Neutrophil (primary cell): ENCODE results near the gene JAK1.

Source experiments
- H3K27ac ChIP-seq: fragments of 200-600 bp; sonication (generic); 2 replicates; pipeline ENCODE4 v1.5.1; 2016; ENCODE audit warnings: mild to moderate bottlenecking, moderate library complexity
- H3K27me3 ChIP-seq: fragments of 200-600 bp; sonication (generic); 2 replicates; pipeline ENCODE4 v1.6.0; 2016; ENCODE audit warnings: mild to moderate bottlenecking
- H3K36me3 ChIP-seq: fragments of 200-600 bp; sonication (generic); 2 replicates; pipeline ENCODE4 v1.5.1; 2017
- H3K4me1 ChIP-seq, 2 experiments: fragments of 200-600 bp in 1 of 2; sonication (generic) in 1 of 2; 1 replicate in 1 of 2; 2 replicates in 1 of 2; pipeline versions ENCODE4 v1.5.1 to v1.6.1; 2013 to 2016; ENCODE audit warnings: low read depth in 1 of 2, low read length in 1 of 2, mild to moderate bottlenecking in 1 of 2, moderate library complexity in 1 of 2; ENCODE audit not compliant: control insufficient read depth in 1 of 2, insufficient read depth in 1 of 2
- H3K4me3 ChIP-seq, 2 experiments: fragments of 200-600 bp in 1 of 2; sonication (generic) in 1 of 2; 1 replicate in 1 of 2; 2 replicates in 1 of 2; pipeline ENCODE4 v1.5.1; 2013 to 2016; ENCODE audit warnings: low read depth in 1 of 2, low read length in 1 of 2, mild to moderate bottlenecking in 1 of 2, moderate library complexity in 1 of 2
- H3K9me3 ChIP-seq: fragments of 200-600 bp; sonication (generic); 2 replicates; pipeline ENCODE4 v1.5.1; 2016
- TF ChIP-seq, protein P1 (sequence below): fragments of 200-600 bp; sonication (generic); IDR thresholded peaks from 2 replicates; pipeline ENCODE4 v1.5.1; 2016; ENCODE audit warnings: antibody characterized with exemption

JAK1 gene

DNA sequence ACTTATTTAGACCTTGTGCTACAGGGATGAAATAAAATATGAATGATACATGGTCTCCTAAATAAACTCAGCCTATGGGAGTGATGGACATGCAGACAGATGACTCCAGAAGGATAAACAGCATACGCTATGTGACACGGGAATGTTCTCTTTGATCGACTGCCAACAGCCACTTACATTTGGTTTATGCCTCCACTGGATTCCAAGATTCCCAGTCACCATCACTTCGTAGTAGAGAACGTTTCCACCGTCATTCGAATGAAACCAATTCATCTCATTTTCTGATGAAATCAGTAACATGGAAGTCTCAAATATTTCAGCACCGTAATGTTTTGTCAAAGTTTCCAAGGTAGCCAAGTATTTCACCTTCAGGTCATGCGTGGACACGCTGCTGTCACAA, 99.7 kb downstream of the JAK1 start:
- H3K9me3 ChIP-seq: no peaks in the 10 kb centered on the region
- H3K36me3 ChIP-seq: peaks cover 74% of the 10 kb centered on the region
- no peak overlapping the region for H3K27ac ChIP-seq
- peaks cover 25 to 30% of the 10 kb centered on the region in 2 experiments for H3K4me1 ChIP-seq
- no peaks in the 10 kb centered on the region for H3K27me3 ChIP-seq
- H3K4me3 ChIP-seq: no peak overlapping the region
- TF ChIP-seq, protein P1, sequence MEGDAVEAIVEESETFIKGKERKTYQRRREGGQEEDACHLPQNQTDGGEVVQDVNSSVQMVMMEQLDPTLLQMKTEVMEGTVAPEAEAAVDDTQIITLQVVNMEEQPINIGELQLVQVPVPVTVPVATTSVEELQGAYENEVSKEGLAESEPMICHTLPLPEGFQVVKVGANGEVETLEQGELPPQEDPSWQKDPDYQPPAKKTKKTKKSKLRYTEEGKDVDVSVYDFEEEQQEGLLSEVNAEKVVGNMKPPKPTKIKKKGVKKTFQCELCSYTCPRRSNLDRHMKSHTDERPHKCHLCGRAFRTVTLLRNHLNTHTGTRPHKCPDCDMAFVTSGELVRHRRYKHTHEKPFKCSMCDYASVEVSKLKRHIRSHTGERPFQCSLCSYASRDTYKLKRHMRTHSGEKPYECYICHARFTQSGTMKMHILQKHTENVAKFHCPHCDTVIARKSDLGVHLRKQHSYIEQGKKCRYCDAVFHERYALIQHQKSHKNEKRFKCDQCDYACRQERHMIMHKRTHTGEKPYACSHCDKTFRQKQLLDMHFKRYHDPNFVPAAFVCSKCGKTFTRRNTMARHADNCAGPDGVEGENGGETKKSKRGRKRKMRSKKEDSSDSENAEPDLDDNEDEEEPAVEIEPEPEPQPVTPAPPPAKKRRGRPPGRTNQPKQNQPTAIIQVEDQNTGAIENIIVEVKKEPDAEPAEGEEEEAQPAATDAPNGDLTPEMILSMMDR: no peak

DNA sequence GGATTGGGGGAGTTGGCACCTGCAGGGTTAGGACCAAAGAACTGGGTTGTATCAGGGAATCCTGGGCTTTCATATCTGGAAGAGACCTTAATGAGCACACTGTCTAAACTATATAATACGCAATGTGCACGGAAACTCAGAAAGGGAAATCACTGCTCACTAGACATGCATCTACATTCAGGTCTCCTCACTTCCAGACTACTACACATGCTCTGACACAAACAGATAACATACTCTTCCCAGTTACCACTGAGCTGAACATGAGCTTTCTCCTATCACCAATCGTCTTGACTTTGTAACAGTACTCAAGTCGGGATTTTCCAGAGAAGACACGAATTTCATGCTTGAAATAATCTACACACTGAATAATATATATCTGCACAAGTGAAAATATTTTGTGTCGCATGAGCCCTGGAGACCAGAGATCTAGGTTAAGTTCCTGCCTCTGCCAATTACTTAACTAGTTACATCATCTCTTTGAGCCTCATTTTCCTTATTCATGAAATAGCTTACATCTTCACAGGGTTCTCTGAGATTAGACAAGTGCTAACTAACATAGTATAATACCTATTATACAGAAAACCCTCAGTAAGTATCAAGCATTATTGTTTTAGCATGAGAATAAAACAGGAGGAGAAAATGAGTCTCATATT, 101.1 kb downstream of the JAK1 start:
- Histone ChIP-seq H3K27me3 (no peaks in the 10 kb centered on the region), H3K27ac (peak overlapping the region; percentile 95), H3K36me3 (peaks cover 69% of the 10 kb centered on the region), H3K9me3 (no peaks in the 10 kb centered on the region), H3K4me1 (peaks cover 25 to 30% of the 10 kb centered on the region in 2 experiments), H3K4me3 (peak overlapping the region in 1 of 2 experiments; percentile 47)
- TF ChIP-seq, protein P1: no peak

DNA sequence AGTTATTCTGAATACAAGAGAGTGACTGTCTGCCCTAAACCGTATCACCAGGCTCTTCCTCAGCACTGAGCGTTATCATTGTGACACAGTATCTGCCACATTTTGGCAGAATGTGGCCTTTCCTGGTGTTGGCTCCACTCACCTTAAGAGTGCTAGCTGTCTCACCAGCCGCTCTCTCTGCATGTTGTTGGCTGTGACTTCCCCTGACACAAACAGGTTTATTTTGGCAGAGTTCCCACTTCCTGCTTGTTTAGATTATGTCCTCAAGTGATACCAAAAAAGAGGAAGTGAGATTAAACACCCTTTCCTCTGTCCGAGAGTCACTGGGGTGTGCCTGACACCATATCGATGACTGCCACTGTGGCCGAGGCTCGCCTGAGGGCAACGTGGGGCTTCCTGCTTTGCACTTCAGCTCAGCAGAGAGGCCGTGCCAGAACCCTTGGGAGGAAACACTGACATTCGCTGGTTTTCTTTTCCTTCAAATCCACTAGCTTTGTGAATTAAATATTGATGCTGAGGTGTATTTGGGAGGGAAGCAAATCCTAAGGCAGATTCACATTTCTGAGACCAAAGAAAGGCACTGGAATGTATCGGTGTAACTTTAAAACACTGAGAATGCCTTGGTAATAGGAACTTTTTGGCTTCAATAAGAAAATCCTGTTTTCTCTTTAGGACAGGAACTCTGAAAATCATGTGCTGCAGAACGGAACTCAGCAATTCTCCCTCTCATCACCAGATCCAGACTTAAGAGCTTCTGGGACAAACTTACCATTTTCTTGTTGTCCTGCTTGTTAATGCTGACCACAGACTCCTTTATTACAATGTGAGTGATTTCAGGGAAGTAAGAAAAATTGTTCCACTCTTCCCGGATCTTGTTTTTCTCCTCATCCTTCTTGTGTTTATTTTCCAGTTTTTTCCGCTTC, 102.1 kb downstream of the JAK1 start:
- H3K36me3 ChIP-seq: peaks cover 69% of the 10 kb centered on the region
- H3K27ac ChIP-seq: peak overlapping the region; percentile 95
- no peaks in the 10 kb centered on the region for H3K27me3 ChIP-seq
- TF ChIP-seq, protein P1: peak; percentile 41
- H3K4me3 ChIP-seq: peak overlapping the region; percentile 33 to 47
- H3K9me3 ChIP-seq: no peaks in the 10 kb centered on the region
- H3K4me1 ChIP-seq: peaks cover 25 to 30% of the 10 kb centered on the region in 2 experiments

DNA sequence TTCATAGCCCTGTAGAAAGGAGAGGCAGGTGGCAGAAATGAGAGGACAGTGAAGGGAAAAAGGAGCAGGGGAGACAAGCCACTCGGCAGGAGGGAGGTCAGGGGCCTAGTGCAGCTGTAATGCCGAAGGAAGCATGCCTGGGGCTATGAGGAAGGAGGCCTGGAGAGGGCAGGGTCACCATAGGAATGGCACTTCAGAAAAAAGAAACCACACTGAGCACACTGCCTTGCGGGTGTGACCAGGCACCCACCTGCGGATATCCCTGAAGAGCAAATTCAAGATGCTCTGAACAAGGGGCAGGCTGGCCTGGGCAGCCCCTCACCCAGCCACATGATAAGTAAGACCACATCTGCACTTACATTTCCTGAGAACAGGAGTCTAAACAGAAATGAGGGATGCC, 104.7 kb downstream of the JAK1 start:
- peaks cover 32 to 36% of the 10 kb centered on the region in 2 experiments for H3K4me1 ChIP-seq
- H3K27ac ChIP-seq: peak overlapping the region; percentile 3
- TF ChIP-seq, protein P1: no peak
- no peak overlapping the region for H3K4me3 ChIP-seq
- no peaks in the 10 kb centered on the region for H3K27me3 ChIP-seq
- H3K9me3 ChIP-seq: no peaks in the 10 kb centered on the region
- H3K36me3 ChIP-seq: peaks cover 69% of the 10 kb centered on the region

DNA sequence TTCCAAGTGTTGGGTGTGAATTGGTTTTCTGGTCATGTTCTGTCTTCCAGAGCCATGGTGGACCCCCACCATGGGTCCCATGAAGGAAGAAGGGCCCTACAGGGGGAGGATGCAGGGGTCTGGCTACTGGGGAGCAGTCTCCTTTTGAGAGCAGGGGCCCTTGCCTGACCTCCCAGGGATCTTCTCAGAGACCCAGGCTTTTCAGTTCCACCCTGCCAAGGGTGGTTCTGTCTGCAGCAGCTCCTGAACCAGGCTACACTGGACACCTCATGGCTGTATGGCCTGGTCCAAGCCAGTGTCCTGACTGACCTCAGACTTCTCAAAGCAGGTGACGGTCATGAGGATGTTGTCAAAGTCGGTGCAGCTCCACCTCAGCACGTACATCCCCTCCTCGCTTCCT, 109.0 kb downstream of the JAK1 start:
- no peak overlapping the region for H3K4me3 ChIP-seq
- H3K27ac ChIP-seq: peak overlapping the region; percentile 55
- TF ChIP-seq, protein P1: no peak
- peaks cover 93% of the 10 kb centered on the region for H3K36me3 ChIP-seq
- peaks cover 10 to 11% of the 10 kb centered on the region in 2 experiments for H3K4me1 ChIP-seq
- no peaks in the 10 kb centered on the region for H3K9me3 ChIP-seq
- H3K27me3 ChIP-seq: no peaks in the 10 kb centered on the region
